Right hindlimb (tissue), 1 donor: Measurements from ENCODE around the gene KIZ.

Experiments
- DNase-seq: peaks from one replicate; pipeline ENCODE4 v3.0.0-alpha.2; 2018

KIZ gene

DNA sequence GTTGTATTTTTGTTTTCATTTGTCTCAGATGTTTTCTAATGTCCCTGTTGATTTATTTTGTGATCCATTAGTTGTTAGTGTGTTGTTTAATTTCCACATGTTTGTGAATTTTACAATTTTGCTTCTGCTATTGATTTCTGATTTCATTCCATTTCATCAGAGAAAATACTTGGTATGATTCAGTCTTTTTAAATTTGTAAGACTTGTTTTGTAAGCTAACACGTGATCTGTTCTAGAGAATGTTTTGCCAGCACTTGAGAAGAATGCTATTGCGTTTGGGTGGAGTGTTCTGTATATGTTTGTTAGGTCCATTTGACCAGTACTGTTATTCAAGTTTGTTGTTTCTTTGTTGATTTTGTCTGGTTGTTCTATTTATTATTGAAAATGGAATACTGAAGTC is 53.9 kb downstream of the KIZ start:
- no peak for DNase-seq

DNA sequence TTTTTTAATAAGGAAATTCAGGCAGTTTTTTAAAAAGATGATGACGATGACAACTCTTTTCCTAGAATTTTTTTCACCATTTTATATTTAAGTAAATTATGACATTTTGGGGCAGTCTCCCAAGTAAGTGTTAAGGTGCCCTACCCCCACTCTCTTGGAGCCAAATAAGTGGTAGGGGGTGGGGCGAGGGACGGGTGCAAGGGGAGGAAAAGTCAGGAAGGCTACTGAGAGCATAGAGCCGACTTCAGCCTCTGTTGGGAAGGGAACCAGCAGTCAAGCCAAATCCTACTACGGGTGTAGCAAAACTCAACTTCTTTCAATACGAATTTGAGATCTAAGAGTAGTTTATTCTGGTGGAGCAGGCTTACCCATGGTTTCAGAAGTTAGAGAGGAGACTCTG is 54.4 kb downstream of the KIZ start:
- no peak for DNase-seq

DNA sequence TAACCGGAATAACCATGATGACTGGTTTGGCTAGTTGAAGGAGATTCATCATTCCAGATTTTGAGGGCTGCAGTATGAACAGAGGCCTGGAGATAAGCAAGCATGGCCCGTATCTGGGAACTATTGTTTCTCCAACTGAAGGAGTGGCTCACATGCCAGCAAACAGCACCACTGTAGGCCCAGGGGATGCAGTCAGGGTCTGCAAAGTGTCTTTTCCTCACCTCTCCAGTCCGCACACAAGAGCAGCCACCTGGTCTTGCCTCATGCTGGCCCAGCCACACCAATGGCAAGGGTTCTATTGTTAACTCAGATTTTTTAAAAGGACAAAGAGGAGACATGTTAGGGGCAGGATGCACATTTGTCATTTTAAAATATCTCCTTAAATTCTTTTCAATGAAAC is 55.1 kb downstream of the KIZ start:
- no peak for DNase-seq

DNA sequence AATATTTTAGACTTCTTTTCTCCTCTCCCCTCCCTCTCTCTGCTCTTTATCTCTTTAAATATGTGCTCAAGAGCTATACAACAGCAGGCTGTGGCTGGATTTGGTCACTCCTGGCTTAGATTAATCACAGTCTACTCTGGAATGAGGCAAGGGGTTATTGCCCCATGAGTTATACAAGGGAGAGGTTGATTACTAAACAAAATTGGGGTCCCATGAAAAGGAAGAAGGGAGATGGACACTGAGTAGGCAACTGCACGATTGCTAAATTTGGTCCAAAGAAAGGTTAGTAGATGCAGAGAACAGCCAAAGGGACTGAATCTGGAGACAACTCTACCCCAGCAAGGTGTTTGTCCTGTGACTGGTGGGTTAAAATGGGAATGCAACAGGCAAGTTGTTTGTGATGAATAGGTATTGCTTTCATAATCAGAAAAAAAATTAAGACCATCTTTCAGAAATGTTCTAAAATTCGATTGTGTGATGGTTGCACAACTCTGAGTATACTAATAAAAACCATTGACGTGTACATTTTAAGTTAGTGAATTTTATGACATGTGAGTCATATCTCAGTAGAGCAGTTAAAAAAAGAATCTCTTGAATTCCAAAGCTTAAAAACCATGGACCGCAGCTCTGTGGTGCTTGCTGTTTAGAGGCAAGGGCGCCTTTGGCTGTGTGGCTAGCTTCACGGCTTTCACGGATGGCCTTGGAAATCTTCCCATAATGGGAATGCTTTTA is 57.1 kb downstream of the KIZ start:
- DNase-seq, result no peak

DNA sequence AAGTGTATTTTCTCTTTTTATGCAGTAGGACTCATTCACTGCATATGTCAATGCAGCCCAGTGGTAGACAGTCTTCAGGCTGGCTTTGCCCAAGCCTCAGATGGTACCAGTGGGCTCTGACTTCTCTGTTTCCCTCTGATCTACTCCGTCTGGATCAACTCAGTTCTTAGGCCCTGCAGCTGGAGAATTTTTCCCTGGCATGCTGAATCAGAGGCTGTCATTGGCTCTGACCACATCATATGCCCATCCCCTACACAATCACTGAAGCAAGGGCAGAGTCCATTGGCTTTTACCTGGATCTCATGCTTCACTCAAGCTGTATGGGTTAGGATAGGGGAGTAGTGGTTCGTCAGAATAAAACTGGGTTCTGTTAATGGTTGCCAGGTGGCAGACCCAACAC is 57.8 kb downstream of the KIZ start:
- no peak for DNase-seq

DNA sequence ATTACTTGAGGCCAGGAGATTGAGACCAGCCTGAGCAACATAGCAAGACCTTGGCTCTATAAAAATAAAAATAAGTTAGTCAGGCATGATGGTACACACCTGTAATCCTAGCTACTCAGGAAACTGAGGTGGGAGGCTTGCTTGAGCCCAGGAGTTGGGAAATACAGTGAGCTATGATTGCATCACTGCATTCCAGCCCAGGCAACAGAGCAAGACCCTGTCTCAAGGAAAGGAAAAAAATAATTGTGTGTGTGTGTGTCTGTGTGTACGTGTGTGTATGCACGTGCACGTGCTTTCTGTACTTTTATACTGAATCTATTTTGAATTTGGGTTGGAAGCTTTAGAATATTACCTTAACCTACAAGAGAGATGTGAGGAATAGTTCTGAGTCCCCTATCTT is 58.9 kb downstream of the KIZ start:
- DNase-seq, result no peak

DNA sequence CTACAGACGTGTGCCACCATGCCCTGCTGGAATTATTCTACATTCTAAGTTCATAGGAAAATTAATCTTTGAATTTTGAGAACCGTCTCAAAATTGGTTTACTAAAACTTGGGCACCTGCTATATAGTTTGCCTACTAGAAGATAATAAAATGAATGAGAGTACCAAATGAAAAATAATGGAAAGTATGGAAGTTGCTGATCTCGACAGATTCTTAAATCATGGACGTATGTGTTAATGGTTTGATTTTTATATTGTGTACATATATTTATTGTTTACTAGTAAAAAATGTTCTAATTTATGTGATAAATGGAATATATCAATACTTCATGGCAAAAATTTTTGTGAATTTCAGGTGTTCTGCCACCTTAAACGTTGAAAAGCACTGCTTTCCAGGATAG is 60.0 kb downstream of the KIZ start:
- DNase-seq, result no peak

DNA sequence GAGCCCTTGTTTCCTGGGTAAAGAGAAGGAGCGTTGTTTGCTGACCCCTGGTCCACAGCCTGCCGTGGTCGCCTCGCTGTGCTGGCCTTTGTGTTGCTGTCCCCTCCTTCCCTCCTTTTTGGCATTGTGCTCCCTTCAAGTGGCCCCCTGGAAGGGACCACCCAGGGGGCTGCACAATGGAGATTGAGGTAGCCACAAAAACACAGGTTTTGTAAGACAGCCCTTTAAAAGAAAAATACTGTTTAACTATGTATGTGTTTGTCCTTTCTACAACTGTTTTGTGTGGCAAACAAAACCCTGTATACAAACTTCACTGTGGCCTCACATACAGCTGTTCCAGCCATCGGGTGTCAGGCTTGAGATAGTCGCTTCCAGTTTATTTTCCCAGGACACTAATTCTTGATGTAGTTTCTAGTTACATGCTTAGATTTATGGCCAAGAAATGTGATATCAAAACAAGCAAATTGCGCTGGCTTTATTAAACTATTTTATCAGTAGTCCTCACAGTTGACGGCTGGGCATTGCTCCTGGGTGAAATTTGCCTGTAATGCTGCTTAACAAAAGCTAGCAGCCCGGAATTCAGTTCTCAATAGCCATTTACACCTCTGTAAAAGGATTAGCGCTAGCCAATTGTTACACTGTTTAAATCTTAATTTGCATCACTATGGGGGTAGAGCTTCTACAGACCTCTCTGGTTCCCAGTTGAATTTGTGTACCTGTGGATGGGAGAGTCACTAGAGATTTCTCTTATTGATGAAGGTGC is 64.1 kb downstream of the KIZ start:
- no peak for DNase-seq

DNA sequence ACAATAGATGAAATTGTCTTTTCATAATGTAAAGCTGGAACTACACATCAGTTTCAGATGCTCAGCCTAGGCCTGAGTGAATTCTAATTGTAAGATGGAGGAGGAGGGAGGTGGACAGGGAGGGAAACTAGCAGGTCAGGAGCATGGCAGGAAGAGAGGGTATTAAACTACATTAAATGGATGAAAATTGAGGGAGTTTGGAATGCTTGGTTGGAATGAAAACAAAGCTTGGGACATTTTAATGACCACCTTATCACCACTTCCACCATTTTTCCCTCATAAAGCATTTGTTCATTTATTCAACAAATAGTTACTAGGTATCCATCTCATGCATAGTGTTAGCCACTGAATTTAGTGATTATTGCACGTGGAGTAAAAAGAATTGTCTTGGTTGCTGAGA is 65.0 kb downstream of the KIZ start:
- no peak for DNase-seq

DNA sequence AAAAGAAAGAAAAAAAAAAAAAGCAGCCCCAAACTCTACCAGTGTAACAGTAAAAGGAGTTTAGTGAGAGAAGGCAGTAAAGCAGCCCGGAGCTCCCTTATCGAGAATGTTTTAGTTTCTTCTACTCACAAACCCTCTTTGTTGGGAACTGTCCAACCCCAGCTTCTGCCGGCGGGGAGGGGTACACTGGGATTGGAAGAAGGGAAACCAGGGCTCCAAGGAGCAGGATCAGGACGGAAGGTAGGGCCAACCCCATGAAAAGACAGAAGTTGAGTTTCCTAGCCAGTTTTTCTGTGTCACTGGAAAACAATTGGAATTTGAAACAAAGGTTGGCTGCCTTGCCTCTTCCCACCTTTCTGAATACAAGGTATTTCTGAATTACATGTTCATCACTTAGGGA is 66.0 kb downstream of the KIZ start:
- no peak for DNase-seq

DNA sequence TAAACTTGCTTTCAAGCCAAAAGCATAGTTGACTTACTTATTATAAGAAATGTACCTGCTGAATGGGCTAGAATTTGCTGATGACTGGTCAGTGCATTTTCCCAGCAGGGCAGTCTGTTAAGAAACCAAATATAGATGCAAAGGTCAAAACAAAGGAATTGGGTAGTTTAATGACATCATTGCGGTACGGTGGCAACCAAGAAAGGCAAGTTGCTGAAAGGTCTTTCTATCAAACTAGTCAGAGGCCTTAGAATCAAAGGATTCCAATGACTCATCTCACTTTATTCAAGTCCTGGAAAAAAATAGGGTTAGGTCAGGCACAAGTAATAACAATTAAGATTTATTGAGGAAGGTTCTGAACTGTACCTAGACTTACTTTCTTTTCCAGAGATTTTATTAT is 76.4 kb downstream of the KIZ start:
- DNase-seq, result no peak

DNA sequence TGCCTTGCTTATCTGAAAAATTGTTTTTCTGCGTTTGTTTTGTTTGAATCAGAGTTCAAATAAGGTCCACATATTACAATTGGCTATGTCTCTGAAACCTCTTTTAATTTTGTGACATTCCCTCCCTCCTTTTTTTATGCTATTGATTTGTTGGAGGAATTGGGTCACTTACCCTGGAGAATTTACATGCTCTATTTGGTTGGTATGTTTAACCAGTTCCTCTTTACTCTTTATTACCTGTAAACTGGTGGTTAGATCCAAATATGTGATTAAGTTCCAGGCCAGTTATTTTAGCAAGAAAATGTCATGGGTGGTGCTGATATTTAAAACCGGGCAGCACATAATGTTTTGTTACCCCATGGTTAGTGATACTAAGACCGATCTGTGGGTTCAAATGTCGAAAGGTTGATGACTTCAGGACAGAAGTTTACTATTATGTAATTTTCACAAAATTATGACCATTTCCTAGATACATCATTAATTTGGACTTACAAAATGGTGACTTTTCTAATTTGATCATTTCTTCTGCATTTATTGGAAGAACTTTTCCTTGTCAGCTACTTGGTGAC is 77.3 kb downstream of the KIZ start:
- DNase-seq, result no peak

DNA sequence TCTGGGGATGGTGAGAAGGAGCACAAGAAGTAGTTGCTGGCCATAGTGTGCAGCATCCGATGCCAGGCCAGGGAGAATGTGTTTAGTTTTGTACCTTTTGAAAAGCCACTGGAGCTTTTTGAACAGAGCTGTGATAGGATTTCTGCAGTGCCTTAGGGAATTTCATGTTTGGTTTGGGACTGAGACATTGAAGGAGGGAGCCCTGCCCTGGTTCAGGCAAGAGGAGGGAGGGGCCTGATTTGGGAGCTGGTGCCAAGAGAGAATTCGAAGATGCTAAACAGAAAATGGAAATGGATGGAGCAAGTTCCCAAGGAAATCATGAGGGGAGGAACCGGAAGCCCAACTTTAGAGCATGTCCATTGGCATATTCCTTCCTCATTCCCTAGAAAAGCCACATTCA is 80.7 kb downstream of the KIZ start:
- DNase-seq, result no peak

DNA sequence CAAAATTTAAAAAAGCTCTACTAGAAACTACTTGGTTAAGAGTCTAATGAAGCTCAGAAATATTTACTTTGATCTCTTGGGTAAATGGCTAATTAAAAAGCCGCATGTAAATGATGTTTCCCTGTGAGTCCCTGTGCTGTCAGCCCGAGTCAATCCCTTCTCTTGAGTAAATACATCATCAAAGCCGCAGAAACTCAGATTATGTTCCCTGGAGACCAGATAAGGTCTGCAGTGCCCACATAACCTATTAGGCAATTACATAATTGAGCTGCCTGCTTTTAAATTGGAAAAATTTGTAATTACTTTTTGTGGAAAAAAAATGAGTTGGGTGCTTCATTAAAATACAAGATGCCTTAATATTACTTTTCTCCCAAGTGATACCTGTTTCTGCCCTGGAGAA is 83.1 kb downstream of the KIZ start:
- DNase-seq, result no peak

DNA sequence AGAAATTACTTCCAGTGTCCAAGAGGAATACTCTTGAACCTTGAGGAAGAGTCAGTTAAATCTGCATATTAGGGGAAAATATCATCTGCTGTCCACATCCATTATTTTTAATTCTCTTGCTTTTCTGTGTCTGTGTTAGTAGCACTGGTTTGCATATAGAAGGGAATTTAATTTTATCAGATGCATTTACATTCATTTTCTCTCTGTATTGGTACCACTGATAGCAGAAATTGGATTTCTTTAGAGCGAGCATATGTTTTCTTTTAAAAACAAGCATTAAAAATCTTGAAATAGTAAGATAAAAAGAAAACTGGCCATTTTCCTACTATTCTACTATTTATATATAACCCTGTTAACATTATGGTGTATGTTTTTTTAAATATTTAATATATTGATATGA is 83.8 kb downstream of the KIZ start:
- DNase-seq, result no peak

DNA sequence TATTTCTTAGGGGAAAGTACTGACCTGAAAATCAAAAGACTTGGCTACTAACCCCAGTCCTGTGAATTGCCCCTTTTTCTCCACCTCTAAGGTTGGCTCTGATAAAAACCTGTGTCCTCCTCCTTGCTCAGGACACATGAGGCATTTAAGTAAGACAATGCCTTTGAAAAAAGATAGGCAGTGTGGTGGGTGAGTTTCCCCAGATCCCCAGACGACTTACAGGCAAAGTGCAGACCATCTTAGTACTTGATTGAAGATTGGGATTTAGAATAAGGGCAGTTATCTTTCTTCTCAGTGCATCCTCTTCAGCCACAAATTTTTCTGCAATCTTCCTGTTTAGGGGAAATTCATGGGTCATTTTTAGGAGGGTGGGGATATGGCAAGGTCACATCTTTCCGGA is 87.8 kb downstream of the KIZ start:
- DNase-seq, result no peak

DNA sequence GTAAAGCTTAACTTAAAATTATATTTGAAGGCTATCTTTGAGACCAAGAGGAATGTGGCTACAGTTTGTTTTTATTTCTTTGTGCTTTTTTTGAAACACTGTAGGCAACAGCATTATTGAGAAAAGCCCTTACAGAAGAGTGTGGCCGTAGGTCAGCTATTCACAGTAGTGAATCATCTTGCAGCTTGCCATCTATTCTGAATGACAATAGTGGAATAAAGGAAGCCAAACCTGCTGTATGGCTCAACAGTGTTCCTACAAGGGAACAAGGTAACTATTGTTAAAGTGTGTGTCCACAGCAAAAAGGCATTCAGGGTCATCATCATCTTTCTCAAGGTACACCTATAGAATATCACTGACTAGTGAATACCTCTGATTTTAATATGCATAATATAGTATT is 88.5 kb downstream of the KIZ start:
- no peak for DNase-seq

DNA sequence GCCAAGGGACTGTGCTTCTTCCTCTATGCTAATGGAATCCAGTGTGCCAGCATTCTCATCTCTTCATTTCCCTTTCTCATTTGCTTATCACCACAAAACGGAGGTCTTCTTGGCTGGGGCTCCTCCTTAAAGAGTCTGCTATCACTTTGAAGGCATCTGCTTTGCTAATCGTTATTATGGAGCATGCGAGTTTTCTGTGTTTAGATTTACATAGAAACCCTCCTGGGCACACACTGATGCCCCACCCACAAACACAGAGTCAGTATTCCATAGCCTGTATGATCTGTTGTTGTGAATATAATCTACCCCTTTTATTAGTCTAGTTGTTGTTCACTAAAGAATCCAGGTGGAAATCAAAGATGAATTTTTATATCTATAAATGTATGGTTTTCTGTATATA is 93.8 kb downstream of the KIZ start:
- no peak for DNase-seq

DNA sequence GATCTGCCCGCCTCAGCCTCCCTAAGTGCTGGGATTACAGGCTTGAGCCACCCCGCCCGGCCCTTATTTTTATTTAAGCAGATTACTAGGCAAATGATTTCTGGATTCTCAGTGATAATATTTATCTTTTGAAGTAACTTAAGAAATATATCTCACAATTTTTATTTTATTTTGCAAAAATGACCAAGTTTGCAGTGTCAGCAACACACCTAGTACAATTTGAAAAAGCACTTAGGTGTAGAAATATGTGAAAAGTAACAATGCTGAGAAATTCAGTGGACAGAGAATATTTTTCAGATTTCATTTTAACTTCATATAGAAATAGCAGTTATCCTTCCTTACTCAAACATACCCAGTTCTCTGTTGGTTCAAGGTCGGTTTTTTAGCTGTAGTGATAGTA is 98.3 kb downstream of the KIZ start:
- DNase-seq, result no peak

DNA sequence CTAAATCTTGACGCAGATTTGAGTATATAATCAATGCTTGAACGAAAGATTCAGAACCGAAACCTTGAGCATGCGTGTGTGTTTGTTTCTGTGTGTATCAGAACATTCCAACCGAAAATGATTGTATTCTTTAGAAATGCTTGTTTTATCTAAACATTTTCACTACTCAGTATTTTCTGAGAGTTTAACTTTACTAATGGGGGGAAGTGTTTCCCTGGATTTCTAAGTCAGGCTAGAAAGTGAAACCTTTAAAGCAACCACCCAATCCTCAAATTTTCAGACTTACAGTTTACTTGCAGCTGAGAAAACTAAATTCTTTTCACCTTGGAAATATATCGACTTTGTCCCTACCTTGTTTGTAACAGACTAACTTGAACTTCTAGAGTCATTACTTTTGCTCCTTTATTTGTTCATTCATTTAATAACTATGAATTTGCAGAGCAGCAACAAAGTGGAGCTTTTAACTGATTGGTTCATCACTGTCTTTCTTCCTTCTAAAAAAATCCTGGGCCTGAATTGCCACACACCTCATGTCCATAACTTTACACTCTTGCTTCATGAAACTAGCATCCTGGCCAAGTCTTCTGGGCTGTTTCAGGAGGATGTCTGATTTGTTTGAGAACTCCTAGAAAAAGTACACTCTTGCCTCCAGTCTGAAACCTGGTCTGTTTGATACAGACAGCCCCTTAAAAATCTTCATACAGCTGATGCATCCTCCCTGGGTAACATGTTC is 99.5 kb downstream of the KIZ start:
- no peak for DNase-seq

DNA sequence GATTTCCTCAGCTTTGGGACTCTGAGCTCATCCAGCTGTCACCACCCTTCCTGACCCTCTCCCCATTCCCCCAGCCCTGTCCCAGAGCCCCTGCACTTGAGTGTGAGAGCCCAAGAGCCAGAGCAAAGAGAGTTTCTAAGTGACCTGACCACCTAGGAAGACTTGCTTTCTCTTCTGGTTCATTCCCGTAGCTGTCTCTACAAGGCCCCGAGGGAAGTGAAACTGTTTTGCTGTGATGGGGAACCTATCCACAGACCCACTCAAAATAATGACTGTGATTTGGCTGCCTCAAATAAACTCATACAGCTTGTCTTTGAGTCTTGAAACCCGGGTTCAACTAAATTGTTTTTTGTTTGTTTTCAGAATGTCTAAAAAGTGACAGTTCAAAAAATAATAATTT is 102.6 kb downstream of the KIZ start:
- no peak for DNase-seq

DNA sequence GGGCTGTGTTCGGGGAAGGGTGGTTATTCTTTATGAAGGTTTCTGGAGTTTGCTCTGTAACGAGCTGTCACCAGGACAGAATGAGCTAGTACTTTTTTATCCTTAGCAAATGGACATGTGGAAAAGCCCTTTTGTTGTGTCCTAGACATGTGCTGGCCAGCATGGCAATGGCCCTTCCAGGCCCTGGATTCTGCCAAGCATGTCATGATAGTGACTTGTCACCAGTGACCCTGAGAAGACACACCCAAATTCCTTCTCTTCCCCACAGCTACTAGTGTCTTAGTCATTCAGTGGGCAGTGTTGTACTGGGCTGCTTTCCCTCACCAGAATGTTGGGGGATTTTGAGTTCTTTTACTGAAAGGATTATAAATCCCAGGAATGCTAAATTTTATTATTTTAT is 103.3 kb downstream of the KIZ start:
- no peak for DNase-seq

DNA sequence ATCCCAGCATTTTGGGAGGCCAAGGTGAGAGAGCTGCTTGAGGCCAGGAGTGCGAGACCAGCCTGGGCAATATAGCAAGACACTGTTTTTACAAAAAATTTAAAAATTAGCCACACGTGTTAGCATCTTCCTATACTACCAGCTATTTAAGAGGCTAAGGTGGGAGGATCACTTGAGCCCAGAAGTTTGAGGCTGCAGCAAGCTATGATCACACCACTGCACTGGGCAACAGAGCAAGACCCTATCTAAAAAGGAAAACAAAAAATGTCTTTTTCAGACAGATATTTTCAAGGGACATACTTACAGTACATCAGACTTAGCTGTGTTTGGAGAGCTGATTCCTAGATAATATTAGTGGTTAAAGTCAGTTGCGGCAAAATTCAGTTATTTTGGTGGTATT is 104.3 kb downstream of the KIZ start:
- no peak for DNase-seq

DNA sequence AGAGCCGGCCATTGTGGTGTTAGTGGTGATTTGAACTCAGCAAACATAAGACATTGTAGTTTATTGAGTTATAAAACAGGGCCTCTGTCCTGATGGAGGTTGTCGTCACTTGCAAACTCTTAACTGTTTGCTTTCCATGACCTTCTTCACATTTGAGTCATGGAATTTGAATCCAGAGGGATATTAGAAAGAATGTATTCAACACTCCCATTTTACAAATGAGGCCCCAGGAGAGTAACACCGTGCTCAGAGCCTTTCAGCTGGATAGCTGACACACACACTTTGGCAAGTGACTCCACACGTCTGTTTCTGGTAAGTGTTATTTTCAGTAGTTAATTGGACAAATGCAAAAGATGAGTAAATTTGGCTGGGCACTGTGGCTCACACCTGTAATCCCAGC is 104.8 kb downstream of the KIZ start:
- no peak for DNase-seq
